ENCODE data around the gene GNLY.
"Not testable (repeated sequence)": the region's sequence is repeated elsewhere in the genome, so short reads cannot be mapped to it uniquely, and the experiment has no call there.

Gene GNLY

GRCh38 chr2:85665264-85665937 lies 28.8 kb upstream of the GNLY start:
- no peak for DNase-seq

- no peak for DNase-seq
Observed at GRCh38 chr2:85666016-85666415, 28.1 kb upstream of the GNLY start.

- DNase-seq: no peak
Observed at GRCh38 chr2:85666435-85667316, 27.5 kb upstream of the GNLY start.

GRCh38 chr2:85667561-85668008 lies 26.6 kb upstream of the GNLY start:
- no peak for DNase-seq

- DNase-seq: no peak
Observed at GRCh38 chr2:85668009-85668856, 25.9 kb upstream of the GNLY start, which contains the start of gene SFTPB. TSS of gene SFTPB (minus strand) at chr2:85668199. CDS start at chr2:85668183, 16 bp downstream.

- DNase-seq: no peak
Observed at GRCh38 chr2:85668857-85669142, 25.4 kb upstream of the GNLY start.

- no peak for DNase-seq
Observed at GRCh38 chr2:85669549-85669948, 24.6 kb upstream of the GNLY start.

- DNase-seq: not testable (repeated sequence)
Observed at GRCh38 chr2:85670416-85670815, 23.7 kb upstream of the GNLY start.

- DNase-seq: no peak
Observed at GRCh38 chr2:85672456-85672855, 21.7 kb upstream of the GNLY start.

GRCh38 chr2:85673716-85674375 lies 20.3 kb upstream of the GNLY start:
- DNase-seq: no peak

- no peak for DNase-seq
Observed at GRCh38 chr2:85674417-85674816, 19.7 kb upstream of the GNLY start.

- no peak for DNase-seq
Observed at GRCh38 chr2:85675427-85675826, 18.7 kb upstream of the GNLY start.

GRCh38 chr2:85675866-85676548 lies 18.2 kb upstream of the GNLY start:
- DNase-seq: no peak

- no peak for DNase-seq
Observed at GRCh38 chr2:85678377-85678776, 15.8 kb upstream of the GNLY start.

- peak; percentile 75 for DNase-seq
Observed at GRCh38 chr2:85678794-85679672, 15.1 kb upstream of the GNLY start.

- no peak for DNase-seq
Observed at GRCh38 chr2:85680707-85681371, 13.3 kb upstream of the GNLY start.

- no peak for DNase-seq
Observed at GRCh38 chr2:85681372-85681763, 12.8 kb upstream of the GNLY start.

- DNase-seq: no peak
Observed at GRCh38 chr2:85681776-85682175, 12.4 kb upstream of the GNLY start.

- DNase-seq: no peak
Observed at GRCh38 chr2:85682378-85682777, 11.8 kb upstream of the GNLY start.

GRCh38 chr2:85684380-85684779 lies 9.8 kb upstream of the GNLY start:
- DNase-seq: no peak

- peak; percentile 66 for DNase-seq
Observed at GRCh38 chr2:85684806-85685205, 9.4 kb upstream of the GNLY start.
